Breast epithelium (tissue), 4 donors: Measurements from ENCODE around the gene OXCT1. TPM values are rescaled to one million over a fixed set of nuclear protein-coding genes. Genes with fewer than 3 reads are reported as not detected.

Experiments
- DNase-seq, 2 donors: peaks; one replicate each; pipeline ENCODE4 v3.0.0-alpha.2; 2019; ENCODE audit warnings: low spot score in 2 of 2
- H3K27ac ChIP-seq, 2 donors: fragments of 200-600 bp; sonication (generic) in 1 of 2; one replicate each; pipeline ENCODE4 v1.5.1; 2016 to 2019; ENCODE audit warnings: mild to moderate bottlenecking in 1 of 2
- H3K27me3 ChIP-seq, 2 donors: fragments of 200-600 bp; sonication (generic) in 1 of 2; one replicate each; pipeline versions ENCODE4 v1.5.1 to v1.6.0; 2017 to 2019; ENCODE audit warnings: control low read depth in 1 of 2, mild to moderate bottlenecking in 1 of 2
- H3K36me3 ChIP-seq: fragments of 200-600 bp; one replicate; pipeline ENCODE4 v1.5.1; 2019
- H3K4me1 ChIP-seq, 2 donors: fragments of 200-600 bp; sonication (generic); one replicate each; pipeline ENCODE4 v1.5.1; 2016 to 2019; ENCODE audit warnings: control low read depth in 1 of 2
- H3K4me3 ChIP-seq, 3 donors: fragments of 200-600 bp; sonication (generic); 1 replicate in 2 of 3; 2 replicates in 1 of 3; pipeline ENCODE4 v1.5.1; 2016 to 2019; ENCODE audit warnings: mild to moderate bottlenecking in 3 of 3, moderate library complexity in 2 of 3
- H3K9me3 ChIP-seq, 2 donors: fragments of 200-600 bp; sonication (generic) in 1 of 2; one replicate each; pipeline ENCODE4 v1.5.1; 2016 to 2019; ENCODE audit warnings: control low read depth in 1 of 2
- POLR2A ChIP-seq: fragments of 450-650 bp; IDR thresholded peaks from one replicate; pipeline ENCODE4 v1.6.1; 2016; ENCODE audit warnings: antibody characterized with exemption, mild to moderate bottlenecking, moderate library complexity
- POLR2AphosphoS5 ChIP-seq, 3 donors: sonication (generic); formaldehyde crosslinking; IDR thresholded peaks; one replicate each; pipeline ENCODE4 v1.6.1; 2017; ENCODE audit warnings: antibody characterized with exemption in 3 of 3
- intact Hi-C: fragments of 100-400 bp; cut with DNase I; formaldehyde crosslinking; loops from one replicate; pipeline ENCODE4 v1.15.1; 2023; ENCODE audit warnings: low total_unique reads
- total RNA-seq, 3 donors: library from RNA; depleted of rRNA; stranded (reverse); fragments of >200 nt; gene quantifications; one replicate each; pipeline ENCODE4 v1.1.0, GENCODE V29; 2016
- TF ChIP-seq, protein P1 (sequence below), 3 donors: fragments of 450-650 bp; IDR thresholded peaks; one replicate each; pipeline ENCODE4 v1.5.1; 2016 to 2017; ENCODE audit warnings: antibody characterized with exemption in 3 of 3, mild to moderate bottlenecking in 3 of 3, moderate library complexity in 3 of 3

Gene OXCT1
- total RNA-seq, 3 donors from 2014 or later, result 19.3 to 49.4 (median 21.8) TPM

GRCh38 chr5:41822036-41822435, 48.2 kb downstream of the OXCT1 start:
- TF ChIP-seq POLR2A (no peak), POLR2AphosphoS5 (IDR thresholded peaks at IDR 0.05) (no peak)
- TF ChIP-seq, protein P1, sequence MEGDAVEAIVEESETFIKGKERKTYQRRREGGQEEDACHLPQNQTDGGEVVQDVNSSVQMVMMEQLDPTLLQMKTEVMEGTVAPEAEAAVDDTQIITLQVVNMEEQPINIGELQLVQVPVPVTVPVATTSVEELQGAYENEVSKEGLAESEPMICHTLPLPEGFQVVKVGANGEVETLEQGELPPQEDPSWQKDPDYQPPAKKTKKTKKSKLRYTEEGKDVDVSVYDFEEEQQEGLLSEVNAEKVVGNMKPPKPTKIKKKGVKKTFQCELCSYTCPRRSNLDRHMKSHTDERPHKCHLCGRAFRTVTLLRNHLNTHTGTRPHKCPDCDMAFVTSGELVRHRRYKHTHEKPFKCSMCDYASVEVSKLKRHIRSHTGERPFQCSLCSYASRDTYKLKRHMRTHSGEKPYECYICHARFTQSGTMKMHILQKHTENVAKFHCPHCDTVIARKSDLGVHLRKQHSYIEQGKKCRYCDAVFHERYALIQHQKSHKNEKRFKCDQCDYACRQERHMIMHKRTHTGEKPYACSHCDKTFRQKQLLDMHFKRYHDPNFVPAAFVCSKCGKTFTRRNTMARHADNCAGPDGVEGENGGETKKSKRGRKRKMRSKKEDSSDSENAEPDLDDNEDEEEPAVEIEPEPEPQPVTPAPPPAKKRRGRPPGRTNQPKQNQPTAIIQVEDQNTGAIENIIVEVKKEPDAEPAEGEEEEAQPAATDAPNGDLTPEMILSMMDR (IDR thresholded peaks at IDR 0.05), result no peak

GRCh38 chr5:41821051-41821450, 49.2 kb downstream of the OXCT1 start:
- TF ChIP-seq, protein P1 (IDR thresholded peaks at IDR 0.05), result no peak
- TF ChIP-seq POLR2A (no peak), POLR2AphosphoS5 (IDR thresholded peaks at IDR 0.05) (no peak)
- Histone ChIP-seq H3K4me3 (no peak overlapping the region), H3K27ac (no peak overlapping the region), H3K4me1 (no peaks in the 10 kb centered on the region), H3K27me3 (no peaks in the 10 kb centered on the region), H3K9me3 (no peaks in the 10 kb centered on the region), H3K36me3 (no peaks in the 10 kb centered on the region)
- no peak for DNase-seq
- intact Hi-C loops, result no loop called here

More at GRCh38 chr5:41822036-41822435, 48.2 kb downstream of the OXCT1 start:
- Histone ChIP-seq H3K4me3 (no peak overlapping the region), H3K36me3 (no peaks in the 10 kb centered on the region), H3K4me1 (no peaks in the 10 kb centered on the region), H3K27me3 (no peaks in the 10 kb centered on the region), H3K27ac (no peak overlapping the region), H3K9me3 (no peaks in the 10 kb centered on the region)
- no peak for DNase-seq
- intact Hi-C loops, result no loop called here

GRCh38 chr5:41820150-41820549, 50.1 kb downstream of the OXCT1 start:
- TF ChIP-seq POLR2A (no peak), POLR2AphosphoS5 (IDR thresholded peaks at IDR 0.05) (no peak)
- TF ChIP-seq, protein P1 (IDR thresholded peaks at IDR 0.05), result no peak
- Histone ChIP-seq H3K9me3 (no peaks in the 10 kb centered on the region), H3K36me3 (no peaks in the 10 kb centered on the region), H3K27ac (no peak overlapping the region), H3K4me3 (no peak overlapping the region), H3K27me3 (no peaks in the 10 kb centered on the region), H3K4me1 (no peaks in the 10 kb centered on the region)
- DNase-seq, result no peak
- intact Hi-C loops, result no loop called here

DNA sequence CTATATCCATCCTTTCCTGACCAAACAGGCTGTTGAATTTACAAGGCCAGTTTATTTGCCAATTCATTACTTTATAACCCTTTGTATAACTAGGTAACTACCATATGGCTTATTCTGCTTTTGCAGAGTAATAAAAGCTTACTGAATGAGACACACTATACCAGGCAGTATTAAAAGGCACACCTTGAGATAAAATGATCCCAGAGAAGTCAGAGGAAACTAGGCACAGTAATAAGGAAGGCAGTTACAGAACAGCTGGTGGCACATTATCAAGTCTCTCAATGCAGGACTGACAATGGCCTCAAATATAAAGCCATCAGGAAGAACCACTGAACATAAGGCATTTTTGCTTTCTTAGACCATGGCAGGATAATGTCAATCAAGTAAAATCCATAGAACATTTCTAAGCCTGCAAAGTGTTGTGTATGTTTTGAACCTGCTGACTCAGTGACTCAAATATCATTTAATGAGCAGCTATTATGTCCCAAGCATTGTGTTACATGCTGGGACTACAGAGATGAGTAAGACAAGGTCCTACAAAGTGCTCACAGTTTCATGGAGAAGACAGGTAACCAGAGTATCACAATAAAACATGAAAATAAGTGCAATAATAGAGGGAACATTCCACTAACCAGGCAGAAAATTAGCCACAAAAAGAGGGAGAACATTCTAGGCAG, 52.5 kb downstream of the OXCT1 start:
- H3K27me3 ChIP-seq, result no peaks in the 10 kb centered on the region
- DNase-seq, result no peak
- H3K36me3 ChIP-seq, result no peaks in the 10 kb centered on the region
- no peaks in the 10 kb centered on the region for H3K4me1 ChIP-seq
- TF ChIP-seq POLR2AphosphoS5 (IDR thresholded peaks at IDR 0.05) (no peak), POLR2A (no peak)
- TF ChIP-seq, protein P1 (IDR thresholded peaks at IDR 0.05), result no peak
- intact Hi-C loops, result no loop called here
- H3K4me3 ChIP-seq, result no peak overlapping the region
- H3K27ac ChIP-seq, result no peak overlapping the region
- H3K9me3 ChIP-seq, result no peaks in the 10 kb centered on the region

DNA sequence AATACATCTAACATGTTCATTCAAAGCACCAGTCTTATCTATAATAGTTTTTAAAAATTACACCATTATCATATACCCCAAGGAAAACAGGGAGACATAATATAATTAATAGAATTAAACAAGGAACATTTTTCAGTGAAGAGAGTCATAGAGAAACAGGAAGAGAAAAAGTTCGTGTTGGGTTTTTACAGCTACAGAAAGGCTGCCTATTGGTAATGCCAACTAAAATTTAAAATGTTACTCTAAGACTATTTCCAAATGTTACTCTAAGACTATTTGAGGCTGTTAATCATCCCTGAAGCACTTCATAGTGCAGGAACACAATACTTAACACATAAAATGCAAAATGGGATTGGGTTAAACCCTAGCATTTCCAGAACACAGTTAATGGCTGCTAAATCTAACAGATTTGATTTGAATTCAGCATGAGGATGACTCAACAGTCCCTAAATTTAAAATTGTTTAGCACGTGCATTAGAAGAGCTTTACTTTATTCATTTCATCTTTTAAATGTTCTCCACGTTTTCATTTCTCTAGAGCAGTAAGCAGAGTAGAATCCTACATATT, 54.5 kb downstream of the OXCT1 start:
- no peaks in the 10 kb centered on the region for H3K36me3 ChIP-seq

More for the DNA sequence above, 54.5 kb downstream of the OXCT1 start:
- TF ChIP-seq POLR2A, result no peak
- TF ChIP-seq, protein P1 (IDR thresholded peaks at IDR 0.05), result no peak
- no peak for TF ChIP-seq POLR2AphosphoS5 (IDR thresholded peaks at IDR 0.05)
- DNase-seq, result no peak
- Histone ChIP-seq H3K9me3 (no peaks in the 10 kb centered on the region), H3K27me3 (no peaks in the 10 kb centered on the region), H3K4me1 (no peaks in the 10 kb centered on the region), H3K4me3 (no peak overlapping the region), H3K27ac (no peak overlapping the region)
- intact Hi-C loops, result no loop called here
